Lower leg skin (tissue), 3 donors: ENCODE data around the gene CYBC1.

Experiments
- CTCF ChIP-seq, 3 donors: fragments of 450-650 bp; IDR thresholded peaks; one replicate each; pipeline ENCODE4 v1.5.1; 2016; ENCODE audit warnings: antibody characterized with exemption in 3 of 3, mild to moderate bottlenecking in 3 of 3, moderate library complexity in 2 of 3
- POLR2A ChIP-seq, 2 donors: fragments of 450-650 bp; IDR thresholded peaks; one replicate each; pipeline ENCODE4 v1.6.1; 2016 to 2017; ENCODE audit warnings: antibody characterized with exemption in 2 of 2, mild to moderate bottlenecking in 1 of 2, moderate library complexity in 1 of 2

DNA sequence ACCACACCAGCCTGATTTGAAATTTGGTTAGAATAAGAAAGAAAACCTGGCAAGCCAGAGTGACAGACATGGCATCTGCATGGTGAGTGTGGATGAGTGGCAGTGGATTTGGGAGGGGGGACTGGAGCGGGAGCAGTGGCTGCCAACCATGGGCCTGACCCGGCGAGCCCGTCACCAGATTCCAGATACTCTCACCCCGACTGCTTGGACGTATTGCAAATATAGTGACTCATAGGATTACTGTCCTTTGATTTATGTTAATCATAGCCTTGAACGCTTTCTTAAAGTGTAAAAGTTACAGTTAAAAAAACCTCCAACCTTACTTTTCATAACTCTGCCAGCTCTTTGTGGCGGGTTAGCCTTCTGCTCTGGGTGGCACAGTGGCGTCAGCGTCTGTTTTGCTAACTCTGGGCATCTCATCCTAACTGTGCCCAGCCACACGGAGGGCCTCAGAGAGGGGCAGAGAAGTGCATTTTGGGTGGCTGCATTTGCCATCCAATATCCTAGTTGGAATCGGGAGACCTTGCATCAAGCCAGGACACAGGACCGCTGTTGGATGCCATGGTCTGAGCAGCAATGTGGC, 42.2 kb upstream of the CYBC1 start:
- no peak for TF ChIP-seq POLR2A (IDR thresholded peaks at IDR 0.05)
- no peak for TF ChIP-seq CTCF (IDR thresholded peaks at IDR 0.05)
